HG03520 (cell line): ENCODE data around the gene NEO1.
"Not testable (repeated sequence)": the region's sequence is repeated elsewhere in the genome, so short reads cannot be mapped to it uniquely, and the experiment has no call there.

ENCODE experiments used
- ATAC-seq: cut with Tn5 transposase; IDR thresholded peaks from one replicate; pipeline ENCODE4 v1.9.1; 2021; ENCODE audit warnings: mild to moderate bottlenecking, moderate library complexity; ENCODE audit not compliant: unreplicated experiment

Gene NEO1

GRCh38 chr15:73183071-73183470, 130.8 kb downstream of the NEO1 start:
- no peak for ATAC-seq

- ATAC-seq, result no peak
These were observed 137.9 kb downstream of the NEO1 start for GRCh38 chr15:73190189-73190601.

- no peak for ATAC-seq
These were observed 142.9 kb downstream of the NEO1 start for GRCh38 chr15:73195166-73195565.

- no peak for ATAC-seq
These were observed 143.8 kb downstream of the NEO1 start for GRCh38 chr15:73196113-73196512.

GRCh38 chr15:73200339-73200738, 148.1 kb downstream of the NEO1 start:
- ATAC-seq, result no peak

GRCh38 chr15:73210630-73211029, 158.4 kb downstream of the NEO1 start:
- no peak for ATAC-seq

GRCh38 chr15:73212424-73212823, 160.2 kb downstream of the NEO1 start:
- ATAC-seq, result no peak

- ATAC-seq, result not testable (repeated sequence)
These were observed 169.2 kb downstream of the NEO1 start for GRCh38 chr15:73221450-73221849.

GRCh38 chr15:73225358-73226015, 173.2 kb downstream of the NEO1 start:
- no peak for ATAC-seq

- ATAC-seq, result no peak
These were observed 174.0 kb downstream of the NEO1 start for GRCh38 chr15:73226093-73226814.

GRCh38 chr15:73227433-73228056, 175.3 kb downstream of the NEO1 start:
- no peak for ATAC-seq

GRCh38 chr15:73228128-73228646, 175.9 kb downstream of the NEO1 start:
- no peak for ATAC-seq

- ATAC-seq, result no peak
These were observed 179.6 kb downstream of the NEO1 start for GRCh38 chr15:73231661-73232419.

- no peak for ATAC-seq
These were observed 180.5 kb downstream of the NEO1 start for GRCh38 chr15:73232776-73233175.

- ATAC-seq, result no peak
These were observed 181.4 kb downstream of the NEO1 start for GRCh38 chr15:73233623-73234022.

GRCh38 chr15:73237910-73238309, 185.6 kb downstream of the NEO1 start:
- ATAC-seq, result no peak

GRCh38 chr15:73239564-73240215, 187.4 kb downstream of the NEO1 start:
- no peak for ATAC-seq

- no peak for ATAC-seq
These were observed 188.7 kb downstream of the NEO1 start for GRCh38 chr15:73240866-73241499.

- no peak for ATAC-seq
These were observed 192.1 kb downstream of the NEO1 start for GRCh38 chr15:73244333-73244732.

- ATAC-seq, result no peak
These were observed 194.2 kb downstream of the NEO1 start for GRCh38 chr15:73246439-73246838.
